Thyroid gland (tissue), 4 donors: ENCODE measurements around the gene S100A2. TPM values are rescaled to one million over a fixed set of nuclear protein-coding genes. Genes with fewer than 3 reads are reported as not detected.
"Not testable (repeated sequence)": the region's sequence is repeated elsewhere in the genome, so short reads cannot be mapped to it uniquely, and the experiment has no call there.

Source experiments
- DNase-seq, 2 donors: peaks; one replicate each; pipeline ENCODE4 v3.0.0-alpha.2; 2019
- H3K27ac ChIP-seq, 3 donors: fragments of 200-600 bp; sonication (generic); 1 replicate in 2 of 3; 2 replicates in 1 of 3; pipeline ENCODE4 v1.5.1; 2016 to 2019; ENCODE audit warnings: mild to moderate bottlenecking in 1 of 3, moderate library complexity in 1 of 3
- H3K27me3 ChIP-seq: fragments of 200-600 bp; sonication (generic); one replicate; pipeline ENCODE4 v1.5.1; 2019
- H3K36me3 ChIP-seq, 2 donors: fragments of 200-600 bp; sonication (generic); one replicate each; pipeline ENCODE4 v1.5.1; 2016 to 2019
- H3K4me1 ChIP-seq, 2 donors: fragments of 200-600 bp; sonication (generic); one replicate each; pipeline ENCODE4 v1.5.1; 2017 to 2019
- H3K4me3 ChIP-seq, 3 donors: fragments of 200-600 bp; sonication (generic); replicated peaks in 1 of 3; 1 replicate in 2 of 3; 2 replicates in 1 of 3; pipeline ENCODE4 v1.5.1; 2016; ENCODE audit warnings: mild to moderate bottlenecking in 1 of 3
- H3K9me3 ChIP-seq: fragments of 200-600 bp; sonication (generic); one replicate; pipeline ENCODE4 v1.5.1; 2017
- POLR2A ChIP-seq, 2 donors: fragments of 450-650 bp; IDR thresholded peaks; one replicate each; pipeline ENCODE4 v1.6.1; 2017; ENCODE audit warnings: antibody characterized with exemption in 2 of 2, mild to moderate bottlenecking in 2 of 2, moderate library complexity in 1 of 2
- WGBS, 2 donors: methylation state at CpG; one replicate each; pipeline ENCODE4 v1.1.5; 2017; 5-methylcytosine and 5-hydroxymethylcytosine counted together
- intact Hi-C: fragments of 100-400 bp; cut with DNase I; formaldehyde crosslinking; loops from one replicate; pipeline ENCODE4 v1.15.1; 2023
- total RNA-seq, 4 donors: library from RNA; depleted of rRNA; stranded (reverse); fragments of >200 nt; gene quantifications; one replicate each; pipeline ENCODE4 v1.2.3, GENCODE V29; 2016
- TF ChIP-seq, protein P1 (sequence below), 6 experiments: fragments of 200-600 bp in 3 of 6; fragments of 450-650 bp in 3 of 6; sonication (generic) in 3 of 6; IDR thresholded peaks; one replicate each; pipeline ENCODE4 v1.5.1; 2016 to 2019; ENCODE audit warnings: antibody characterized with exemption in 6 of 6, mild to moderate bottlenecking in 2 of 6, inconsistent platforms in 1 of 6, moderate library complexity in 1 of 6

Gene S100A2
- total RNA-seq, 4 donors from 2014 or later = 2.6 to 10.1 (median 5.9) TPM

DNA sequence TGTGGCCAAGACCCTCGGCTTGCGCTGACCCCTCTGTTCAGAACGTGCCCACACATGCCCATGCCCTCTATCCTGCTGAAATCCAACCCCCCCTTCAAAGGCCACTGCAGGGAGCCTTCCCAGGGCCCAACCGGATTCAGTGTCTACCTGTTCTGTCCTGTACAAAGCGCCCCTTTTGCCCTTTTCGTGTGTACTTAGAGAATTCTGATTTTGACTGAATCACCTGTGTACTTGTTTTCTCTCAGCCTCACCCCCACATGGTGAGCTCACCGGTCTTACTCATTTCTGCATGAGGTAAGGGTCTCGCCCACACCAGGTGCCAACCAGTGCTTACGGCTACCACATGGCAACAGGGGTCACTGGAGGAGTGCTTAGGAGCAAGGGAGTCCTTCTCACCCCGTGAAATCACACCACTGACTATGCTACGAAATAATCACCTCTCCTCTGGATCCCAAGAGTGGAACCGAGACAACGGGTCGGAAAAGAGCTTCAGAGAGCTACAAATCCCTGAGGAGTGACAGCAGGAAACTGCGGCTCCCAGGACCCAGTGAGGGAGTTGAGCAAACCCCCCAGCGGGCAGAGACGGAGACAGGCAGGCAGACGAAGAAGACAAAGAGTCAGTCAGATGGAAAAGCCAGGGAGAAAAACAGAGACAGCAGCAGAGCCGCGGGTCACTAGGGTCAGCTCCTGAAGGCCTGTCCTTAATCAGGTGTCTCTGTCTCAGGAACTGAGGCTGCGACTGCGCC, 2.1 kb upstream of the S100A2 start:
- intact Hi-C loops = loop anchor here (2.0 kb wide), 2 partner anchors 35 to 57 kb away; no protein-coding TSS in a partner anchor
- H3K4me1 ChIP-seq = peaks cover 35 to 62% of the 10 kb centered on the region in 2 donors
- peak overlapping the region; percentile 96 to 99 (median 99) for H3K27ac ChIP-seq
- H3K4me3 ChIP-seq = no peak overlapping the region
- H3K36me3 ChIP-seq = no peaks in the 10 kb centered on the region
- no peaks in the 10 kb centered on the region for H3K27me3 ChIP-seq
- H3K9me3 ChIP-seq = no peaks in the 10 kb centered on the region
- DNase-seq = no peak
- TF ChIP-seq, protein P1, sequence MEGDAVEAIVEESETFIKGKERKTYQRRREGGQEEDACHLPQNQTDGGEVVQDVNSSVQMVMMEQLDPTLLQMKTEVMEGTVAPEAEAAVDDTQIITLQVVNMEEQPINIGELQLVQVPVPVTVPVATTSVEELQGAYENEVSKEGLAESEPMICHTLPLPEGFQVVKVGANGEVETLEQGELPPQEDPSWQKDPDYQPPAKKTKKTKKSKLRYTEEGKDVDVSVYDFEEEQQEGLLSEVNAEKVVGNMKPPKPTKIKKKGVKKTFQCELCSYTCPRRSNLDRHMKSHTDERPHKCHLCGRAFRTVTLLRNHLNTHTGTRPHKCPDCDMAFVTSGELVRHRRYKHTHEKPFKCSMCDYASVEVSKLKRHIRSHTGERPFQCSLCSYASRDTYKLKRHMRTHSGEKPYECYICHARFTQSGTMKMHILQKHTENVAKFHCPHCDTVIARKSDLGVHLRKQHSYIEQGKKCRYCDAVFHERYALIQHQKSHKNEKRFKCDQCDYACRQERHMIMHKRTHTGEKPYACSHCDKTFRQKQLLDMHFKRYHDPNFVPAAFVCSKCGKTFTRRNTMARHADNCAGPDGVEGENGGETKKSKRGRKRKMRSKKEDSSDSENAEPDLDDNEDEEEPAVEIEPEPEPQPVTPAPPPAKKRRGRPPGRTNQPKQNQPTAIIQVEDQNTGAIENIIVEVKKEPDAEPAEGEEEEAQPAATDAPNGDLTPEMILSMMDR (IDR thresholded peaks at IDR 0.05) = no peak
- no peak for TF ChIP-seq POLR2A (IDR thresholded peaks at IDR 0.05)
- 86% methylated on average over 22 of the region's 22 CpGs for WGBS, 2 donors

DNA sequence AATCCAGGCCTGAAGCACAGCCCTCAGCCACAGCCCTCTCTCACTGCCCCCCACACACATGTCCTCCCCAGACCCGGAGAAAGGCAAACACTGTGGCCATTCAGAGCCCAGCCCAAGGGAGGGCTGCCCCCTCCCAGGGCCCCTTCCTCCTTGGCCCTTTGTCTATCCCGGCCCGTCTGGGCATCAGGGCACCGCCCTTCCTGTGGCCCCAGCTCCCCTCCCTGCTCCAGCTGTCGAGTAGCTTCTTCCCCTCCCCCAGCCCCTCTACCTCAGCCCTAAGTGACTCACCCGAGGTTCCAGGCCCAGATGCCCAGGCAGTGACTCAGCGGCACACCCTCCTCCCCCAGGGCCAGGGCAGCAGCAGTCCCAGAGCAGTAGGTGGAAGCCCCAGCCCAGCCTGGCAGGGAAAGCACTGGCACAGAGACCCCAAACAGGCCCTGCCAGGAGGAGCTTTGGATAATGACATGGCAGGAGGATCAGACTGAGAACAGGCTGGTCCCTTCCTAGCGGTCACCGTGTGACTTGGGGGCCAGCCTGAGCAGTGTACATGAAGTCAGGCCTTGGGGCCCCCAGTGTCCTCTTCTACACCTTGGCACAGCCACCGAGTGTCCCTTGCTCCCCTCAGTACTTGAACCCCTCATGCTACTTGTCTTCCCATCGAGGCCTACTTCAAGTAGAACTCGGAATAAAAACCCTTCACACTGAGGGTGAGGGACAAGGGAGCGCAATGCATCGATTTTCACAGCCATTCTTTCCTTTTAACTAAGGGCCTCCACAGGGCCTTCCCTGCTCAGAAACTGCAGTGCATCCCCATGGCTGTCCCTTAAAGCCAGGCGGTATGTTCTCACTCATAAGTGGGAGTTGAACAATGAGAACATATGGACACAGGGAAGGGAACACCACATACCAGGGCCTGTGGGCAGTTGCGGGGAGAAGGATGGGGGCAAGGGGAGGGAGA, 1.0 kb upstream of the S100A2 start:
- no peaks in the 10 kb centered on the region for H3K9me3 ChIP-seq
- no peaks in the 10 kb centered on the region for H3K27me3 ChIP-seq
- no peak overlapping the region for H3K4me3 ChIP-seq
- intact Hi-C loops = no loop called here
- no peaks in the 10 kb centered on the region for H3K36me3 ChIP-seq
- WGBS, 2 donors = 33 to 38% methylated on average over 15 to 16 of the region's 16 CpGs
- TF ChIP-seq, protein P1 (IDR thresholded peaks at IDR 0.05) = no peak
- peak; percentile 12 to 82 for TF ChIP-seq POLR2A (IDR thresholded peaks at IDR 0.05)
- peaks cover 33 to 60% of the 10 kb centered on the region in 2 donors for H3K4me1 ChIP-seq
- peak; percentile 99 for DNase-seq
- H3K27ac ChIP-seq = peak overlapping the region; percentile 96 to 99 (median 99)

GRCh38 chr1:153563991-153564390, 1.7 kb downstream of the S100A2 start:
- Histone ChIP-seq H3K27me3 (no peaks in the 10 kb centered on the region), H3K36me3 (no peaks in the 10 kb centered on the region), H3K27ac (peak overlapping the region in 2 of 3 donors; percentile 60 to 96), H3K9me3 (no peaks in the 10 kb centered on the region), H3K4me3 (no peak overlapping the region), H3K4me1 (peaks cover 33 to 59% of the 10 kb centered on the region in 2 donors)
- TF ChIP-seq POLR2A (IDR thresholded peaks at IDR 0.05) = no peak
- TF ChIP-seq, protein P1 (IDR thresholded peaks at IDR 0.05) = no peak
- intact Hi-C loops = no loop called here
- 79 to 92% methylated on average over 2 to 4 of the region's 7 CpGs for WGBS, 2 donors
- DNase-seq = no peak

DNA sequence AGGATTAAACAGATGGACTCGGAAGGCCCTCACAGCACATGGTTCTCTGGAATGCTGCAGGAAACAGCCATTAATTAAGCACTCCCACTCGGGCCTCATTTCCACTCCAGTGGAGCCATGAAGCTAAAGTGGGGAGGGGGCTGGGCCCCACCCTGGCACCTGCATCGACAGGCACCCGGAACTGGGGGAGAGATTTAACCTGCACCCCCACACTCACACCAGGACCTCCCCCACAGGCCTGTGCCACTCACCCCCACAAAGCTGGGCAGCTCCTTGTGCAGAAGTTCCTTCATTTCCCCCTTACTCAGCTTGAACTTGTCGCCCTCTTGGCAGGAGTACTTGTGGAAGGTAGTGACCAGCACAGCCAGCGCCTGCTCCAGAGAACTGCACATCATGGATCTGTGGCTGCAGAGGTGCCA, 2.2 kb downstream of the S100A2 start:
- intact Hi-C loops = no loop called here
- H3K4me3 ChIP-seq = no peak overlapping the region
- no peaks in the 10 kb centered on the region for H3K27me3 ChIP-seq
- H3K27ac ChIP-seq = peak overlapping the region in 1 of 3 donors; percentile 60
- peak in 1 of 2 donors; percentile 26 for DNase-seq
- H3K4me1 ChIP-seq = peaks cover 33 to 54% of the 10 kb centered on the region in 2 donors
- TF ChIP-seq, protein P1 (IDR thresholded peaks at IDR 0.05) = no peak
- WGBS, 2 donors = 57 to 63% methylated on average over 5 to 6 of the region's 6 CpGs
- H3K9me3 ChIP-seq = no peaks in the 10 kb centered on the region
- H3K36me3 ChIP-seq = no peaks in the 10 kb centered on the region

GRCh38 chr1:153562021-153562420, 3.6 kb downstream of the S100A2 start:
- peaks cover 21 to 40% of the 10 kb centered on the region in 2 donors for H3K4me1 ChIP-seq
- H3K4me3 ChIP-seq, H3K9me3 ChIP-seq, intact Hi-C loops, H3K36me3 ChIP-seq, DNase-seq, H3K27me3 ChIP-seq, H3K27ac ChIP-seq: not testable (repeated sequence)
- 93 to 99% methylated on average over 3 of the region's 3 CpGs for WGBS, 2 donors
